Ovary (tissue), 3 donors: ENCODE data around the gene ACTN1.

Source experiments
- EP300 ChIP-seq: sonication (generic); formaldehyde crosslinking; IDR thresholded peaks from one replicate; pipeline ENCODE4 v1.6.1; 2017; ENCODE audit warnings: antibody characterized with exemption
- POLR2A ChIP-seq: fragments of 450-650 bp; IDR thresholded peaks from one replicate; pipeline ENCODE4 v1.6.1; 2017; ENCODE audit warnings: antibody characterized with exemption, mild to moderate bottlenecking, moderate library complexity
- TF ChIP-seq, protein P1 (sequence below), 3 donors: fragments of 450-650 bp in 2 of 3; fragments of 200-600 bp in 1 of 3; IDR thresholded peaks; one replicate each; pipeline versions ENCODE4 v1.5.1 to v1.8.0; 2016 to 2022; ENCODE audit warnings: antibody characterized with exemption in 3 of 3, mild to moderate bottlenecking in 1 of 3
- donor health status: DM: no; HTN: no; CAD: no.

DNA sequence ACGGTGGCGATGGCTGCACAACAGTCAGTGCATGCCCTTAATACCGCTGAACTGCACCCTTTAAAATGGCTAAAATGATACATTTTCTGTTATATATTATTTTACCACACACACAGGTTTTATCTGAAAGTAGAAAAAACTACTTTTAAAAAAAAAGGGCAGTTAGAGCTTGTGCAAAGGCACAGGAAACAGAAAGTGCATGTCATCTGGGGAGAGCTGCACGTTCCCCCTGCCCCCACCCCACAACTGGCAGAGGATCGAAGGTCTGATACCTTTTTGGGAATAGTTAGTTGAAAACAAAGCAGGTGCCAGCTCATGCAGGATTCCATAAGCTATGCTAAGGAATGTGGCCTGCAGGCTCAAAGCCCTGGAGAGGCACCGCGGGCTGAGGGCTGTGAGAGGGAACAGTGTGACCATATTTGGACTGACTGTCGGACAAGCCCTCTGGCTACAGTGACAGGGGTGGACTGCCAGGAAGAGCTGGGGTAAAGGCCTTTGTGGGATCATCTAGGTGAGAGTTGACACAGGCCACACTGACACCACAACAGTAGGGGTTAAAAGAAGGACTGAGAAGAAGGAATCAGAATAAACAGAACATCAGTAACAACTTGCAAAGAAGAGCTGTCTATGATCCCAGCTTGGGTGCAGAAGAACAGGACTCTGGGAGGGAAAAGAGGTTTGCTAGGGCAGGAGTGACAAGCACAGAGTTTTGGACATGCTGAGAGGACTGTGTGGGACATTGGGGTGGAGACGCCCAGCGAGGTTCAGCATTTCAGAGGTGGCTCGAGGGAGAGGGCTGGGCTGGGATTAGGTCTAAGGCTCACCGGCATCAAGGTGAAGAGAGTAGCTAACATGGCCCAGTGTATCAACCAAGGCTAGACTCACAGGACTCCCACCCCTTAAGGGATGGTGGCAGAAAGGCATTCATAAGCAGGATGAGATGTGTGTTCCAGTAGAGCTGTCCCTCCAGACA, 54.6 kb downstream of the ACTN1 start:
- TF ChIP-seq, protein P1, sequence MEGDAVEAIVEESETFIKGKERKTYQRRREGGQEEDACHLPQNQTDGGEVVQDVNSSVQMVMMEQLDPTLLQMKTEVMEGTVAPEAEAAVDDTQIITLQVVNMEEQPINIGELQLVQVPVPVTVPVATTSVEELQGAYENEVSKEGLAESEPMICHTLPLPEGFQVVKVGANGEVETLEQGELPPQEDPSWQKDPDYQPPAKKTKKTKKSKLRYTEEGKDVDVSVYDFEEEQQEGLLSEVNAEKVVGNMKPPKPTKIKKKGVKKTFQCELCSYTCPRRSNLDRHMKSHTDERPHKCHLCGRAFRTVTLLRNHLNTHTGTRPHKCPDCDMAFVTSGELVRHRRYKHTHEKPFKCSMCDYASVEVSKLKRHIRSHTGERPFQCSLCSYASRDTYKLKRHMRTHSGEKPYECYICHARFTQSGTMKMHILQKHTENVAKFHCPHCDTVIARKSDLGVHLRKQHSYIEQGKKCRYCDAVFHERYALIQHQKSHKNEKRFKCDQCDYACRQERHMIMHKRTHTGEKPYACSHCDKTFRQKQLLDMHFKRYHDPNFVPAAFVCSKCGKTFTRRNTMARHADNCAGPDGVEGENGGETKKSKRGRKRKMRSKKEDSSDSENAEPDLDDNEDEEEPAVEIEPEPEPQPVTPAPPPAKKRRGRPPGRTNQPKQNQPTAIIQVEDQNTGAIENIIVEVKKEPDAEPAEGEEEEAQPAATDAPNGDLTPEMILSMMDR (IDR thresholded peaks at IDR 0.05) = no peak
- TF ChIP-seq POLR2A = no peak
- no peak for TF ChIP-seq EP300
